HEK293 (cell line): Measurements from ENCODE around the gene LASP1.
A peak's percentile ranks its signal among the peaks of the same experiment; 100 is the strongest.
"Not testable (repeated sequence)": the region's sequence is repeated elsewhere in the genome, so short reads cannot be mapped to it uniquely, and the experiment has no call there.

ENCODE experiments used
- CTCF ChIA-PET: fragments of 350-600 bp; formaldehyde crosslinking; extraction: SDS; loops from one replicate; lab custom pipeline; 2021; ENCODE audit warnings: antibody characterized with exemption; lab: Yijun Ruan, JAX
- POLR2A ChIA-PET: fragments of 300-600 bp; formaldehyde crosslinking; extraction: SDS; loops from one replicate; lab custom pipeline; 2020; ENCODE audit warnings: antibody characterized with exemption, inconsistent platforms; lab: Yijun Ruan, JAX
- H3K27ac ChIP-seq: fragments of 200-500 bp; sonication (Bioruptor generic); 2 replicates; pipeline ENCODE4 v1.5.1; 2014; ENCODE audit warnings: low read depth, low read length, control low read depth, inconsistent platforms; ENCODE audit errors: extremely low read depth
- H3K36me3 ChIP-seq, 2 experiments: fragments of 200-500 bp in 1 of 2; sonication (Bioruptor generic) in 1 of 2; 1 replicate in 1 of 2; 2 replicates in 1 of 2; pipeline ENCODE4 v1.5.1; 2014 to 2017; ENCODE audit warnings: inconsistent platforms in 2 of 2, low read length in 2 of 2; ENCODE audit not compliant: control insufficient read depth in 2 of 2, insufficient read depth in 1 of 2
- H3K4me1 ChIP-seq: fragments of 200-500 bp; sonication (Bioruptor generic); 2 replicates; pipeline ENCODE4 v1.5.1; 2014; ENCODE audit warnings: mild to moderate bottlenecking, low read length, inconsistent platforms; ENCODE audit not compliant: control insufficient read depth, insufficient read depth
- H3K4me3 ChIP-seq: 2 replicates; pipeline ENCODE4 v1.5.1; 2011; ENCODE audit warnings: low read depth, mild to moderate bottlenecking, control low read depth, low read length, moderate library complexity
- H3K9me3 ChIP-seq: fragments of 200-500 bp; sonication (Bioruptor generic); 2 replicates; pipeline ENCODE4 v1.5.1; 2014; ENCODE audit warnings: low read depth, low read length, inconsistent platforms; ENCODE audit not compliant: control insufficient read depth, insufficient read depth
- HOXD13 ChIP-seq: sonication (generic); formaldehyde crosslinking; IDR thresholded peaks from 2 replicates; pipeline ENCODE4 v1.8.0; 2022; ENCODE audit warnings: missing genetic modification reagents, borderline replicate concordance
- MZF1 ChIP-seq: fragments of 450-650 bp; formaldehyde crosslinking; IDR thresholded peaks from 2 replicates; pipeline ENCODE4 v1.5.1; 2017; ENCODE audit warnings: missing biosample characterization, missing genetic modification characterization, borderline replicate concordance
- ZBTB1 ChIP-seq: fragments of 450-650 bp; formaldehyde crosslinking; IDR thresholded peaks from 2 replicates; pipeline ENCODE4 v1.5.1; 2016; ENCODE audit warnings: missing biosample characterization, missing genetic modification characterization
- ZNF23 ChIP-seq: fragments of 450-650 bp; formaldehyde crosslinking; IDR thresholded peaks from 2 replicates; pipeline ENCODE4 v1.5.1; 2016; ENCODE audit warnings: missing biosample characterization, missing genetic modification characterization, borderline replicate concordance
- ZNF341 ChIP-seq: fragments of 450-650 bp; formaldehyde crosslinking; IDR thresholded peaks from 2 replicates; pipeline ENCODE4; 2016; ENCODE audit warnings: low read depth, missing biosample characterization, missing genetic modification characterization
- ZNF416 ChIP-seq: fragments of 450-650 bp; formaldehyde crosslinking; IDR thresholded peaks from 2 replicates; pipeline ENCODE4 v1.5.1; 2016; ENCODE audit warnings: missing biosample characterization, missing genetic modification characterization
- ZNF514 ChIP-seq: fragments of 450-650 bp; formaldehyde crosslinking; IDR thresholded peaks from 2 replicates; pipeline ENCODE4 v1.5.1; 2016; ENCODE audit warnings: missing biosample characterization, missing genetic modification characterization
- ZNF529 ChIP-seq: fragments of 450-650 bp; formaldehyde crosslinking; IDR thresholded peaks from 2 replicates; pipeline ENCODE4 v1.5.1; 2017; ENCODE audit warnings: missing genetic modification characterization, missing biosample characterization; ENCODE audit not compliant: insufficient replicate concordance
- ZNF544 ChIP-seq: fragments of 450-650 bp; formaldehyde crosslinking; IDR thresholded peaks from 2 replicates; pipeline ENCODE4 v1.5.0; 2017; ENCODE audit warnings: missing biosample characterization, missing genetic modification characterization
- ZNF580 ChIP-seq: fragments of 450-650 bp; formaldehyde crosslinking; IDR thresholded peaks from 2 replicates; pipeline ENCODE4 v1.5.1; 2016; ENCODE audit warnings: missing biosample characterization, missing genetic modification characterization
- ZNF600 ChIP-seq: fragments of 450-650 bp; formaldehyde crosslinking; IDR thresholded peaks from 2 replicates; pipeline ENCODE4 v1.5.1; 2016; ENCODE audit warnings: missing biosample characterization, missing genetic modification characterization

Gene LASP1

GRCh38 chr17:38922538-38923297, 52.9 kb downstream of the LASP1 start (continued):
- TF ChIP-seq ZNF544 = no peak
- peak; percentile 55; the same call in 1 of the 2 replicates for TF ChIP-seq ZNF341
- no peak for TF ChIP-seq ZBTB1 (tag by site-specific recombination)
- no peak for TF ChIP-seq MZF1 (tag by site-specific recombination)
- no peak for TF ChIP-seq HOXD13 (CRISPR knock-in tag)

GRCh38 chr17:38925263-38925995, 55.6 kb downstream of the LASP1 start, which contains the start of gene LASP1NB:
Gene LASP1NB (plus strand): TSS chr17:38925614.
- ChIA-PET POLR2A (interaction anchor here (1.0 to 2.9 kb wide), 2 partner anchors 54 to 56 kb away, joined by 8 to 11 read pairs; partner anchors contain the start of gene LASP1), CTCF (interaction anchor here (0.6 to 3.6 kb wide), 13 partner anchors 8 to 1316 kb away, joined by 3 to 15 read pairs (median 4); no protein-coding TSS in a partner anchor)
- no peaks in the 10 kb centered on the region; the same call in 1 of the 2 replicates for H3K4me1 ChIP-seq
- H3K27ac ChIP-seq = no peak within 1 kb of the TSS
- no peak within 1 kb of the TSS for H3K4me3 ChIP-seq
- no peaks in the 10 kb centered on the region for H3K9me3 ChIP-seq
- TF ChIP-seq ZNF514 (tag by site-specific recombination) = no peak
- H3K36me3 ChIP-seq = no peaks in the 10 kb centered on the region

- TF ChIP-seq ZNF23 (tag by site-specific recombination) (no peak), ZNF600 (no peak), ZNF416 (tag by site-specific recombination) (no peak), ZNF529 (tag by site-specific recombination) (no peak)
- POLR2A ChIA-PET = interaction anchor here (2.9 kb wide), 1 partner anchor 55 kb away, joined by 11 read pairs; no protein-coding TSS in a partner anchor
- no peaks in the 10 kb centered on the region; the same call in 1 of the 2 replicates for H3K4me1 ChIP-seq
- no peaks in the 10 kb centered on the region; a peak in 1 of 3 replicates for H3K36me3 ChIP-seq
- no peaks in the 10 kb centered on the region for H3K9me3 ChIP-seq
- no peak overlapping the region for H3K27ac ChIP-seq
- CTCF ChIA-PET = interaction anchor here (0.6 to 1.1 kb wide), 4 partner anchors 10 to 56 kb away, joined by 3 read pairs; no protein-coding TSS in a partner anchor
- H3K4me3 ChIP-seq = no peak overlapping the region
Observed at GRCh38 chr17:38926293-38927070, 56.6 kb downstream of the LASP1 start.

- H3K27ac ChIP-seq, CTCF ChIA-PET, H3K9me3 ChIP-seq, H3K36me3 ChIP-seq, H3K4me1 ChIP-seq, POLR2A ChIA-PET, H3K4me3 ChIP-seq: not testable (repeated sequence)
Observed at GRCh38 chr17:38930782-38931181, 60.9 kb downstream of the LASP1 start.

GRCh38 chr17:38933962-38934361, 64.1 kb downstream of the LASP1 start:
- H3K36me3 ChIP-seq, H3K4me3 ChIP-seq, H3K27ac ChIP-seq, POLR2A ChIA-PET, H3K9me3 ChIP-seq, H3K4me1 ChIP-seq: not testable (repeated sequence)
- CTCF ChIA-PET = interaction anchor here (2.0 to 2.9 kb wide), 2 partner anchors 10 to 219 kb away, joined by 9 to 15 read pairs; partner anchors contain the start of gene LASP1NB
- 0 out of 2 replicates have a peak, but pooled peaks have one; percentile 29 for TF ChIP-seq ZNF600
- TF ChIP-seq ZNF580 (tag by site-specific recombination) = 0 out of 2 replicates have a peak, but pooled peaks have one; percentile 38
